HUES48 (cell line): ENCODE data around the gene AKT1S1.

Experiments used
- H3K27ac ChIP-seq: one replicate; pipeline ENCODE4 v1.7.0; 2013; ENCODE audit warnings: low read depth, low read length, inconsistent platforms
- H3K27me3 ChIP-seq: 2 replicates; pipeline ENCODE4 v1.6.1; 2013; ENCODE audit warnings: mild to moderate bottlenecking, low read length; ENCODE audit not compliant: control insufficient read depth, insufficient read depth
- H3K36me3 ChIP-seq: 2 replicates; pipeline ENCODE4 v1.6.1; 2013; ENCODE audit warnings: low read length; ENCODE audit not compliant: control insufficient read depth, insufficient read depth
- H3K4me1 ChIP-seq: 2 replicates; pipeline ENCODE4 v1.6.1; 2013; ENCODE audit warnings: mild to moderate bottlenecking, low read length; ENCODE audit not compliant: control insufficient read depth, insufficient read depth
- H3K4me3 ChIP-seq: 2 replicates; pipeline ENCODE4 v1.5.1; 2013; ENCODE audit warnings: mild to moderate bottlenecking, low read depth, low read length
- H3K9ac ChIP-seq: 2 replicates; pipeline ENCODE4 v1.6.1; 2013; ENCODE audit warnings: mild to moderate bottlenecking, low read depth, low read length, moderate library complexity
- H3K9me3 ChIP-seq: 2 replicates; pipeline ENCODE4 v1.6.1; 2013; ENCODE audit warnings: low read length; ENCODE audit not compliant: control insufficient read depth, insufficient read depth

AKT1S1 gene

DNA sequence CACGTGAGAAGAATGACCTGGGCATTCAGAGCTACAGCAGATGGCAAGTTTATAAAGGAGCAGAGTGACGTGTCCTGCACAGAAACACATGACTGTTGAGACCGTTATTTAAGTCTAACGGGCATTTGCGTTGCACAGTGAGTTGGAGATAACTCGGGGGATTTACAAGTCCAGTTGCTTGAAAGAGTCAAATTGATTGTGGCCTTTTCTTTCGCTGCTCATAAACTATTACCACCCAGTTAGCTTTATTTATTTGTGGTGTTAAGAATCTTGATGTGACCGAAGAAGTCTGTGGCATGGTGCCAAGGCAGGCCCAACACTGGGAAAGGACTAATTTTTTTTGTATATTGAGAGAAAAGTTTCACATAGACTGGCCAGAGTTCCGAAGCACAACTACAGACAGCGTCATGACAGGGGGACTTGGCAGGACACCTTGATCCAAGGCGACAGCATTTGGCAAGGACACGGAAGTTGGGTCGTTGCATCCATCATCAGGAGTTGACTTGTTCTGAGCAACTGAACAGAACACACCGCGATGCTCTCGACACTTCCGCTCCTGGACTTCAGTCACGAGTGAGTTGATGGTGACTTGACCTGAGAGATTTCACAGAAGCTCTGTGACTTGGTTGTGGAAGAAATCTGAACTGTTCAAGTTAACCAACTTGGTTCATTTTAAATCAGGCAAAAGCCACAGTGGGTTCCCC lies 38.1 kb downstream of the AKT1S1 start:
- no peaks in the 10 kb centered on the region for H3K4me1 ChIP-seq
- peaks cover 58% of the 10 kb centered on the region for H3K36me3 ChIP-seq
- no peak overlapping the region for H3K4me3 ChIP-seq

DNA sequence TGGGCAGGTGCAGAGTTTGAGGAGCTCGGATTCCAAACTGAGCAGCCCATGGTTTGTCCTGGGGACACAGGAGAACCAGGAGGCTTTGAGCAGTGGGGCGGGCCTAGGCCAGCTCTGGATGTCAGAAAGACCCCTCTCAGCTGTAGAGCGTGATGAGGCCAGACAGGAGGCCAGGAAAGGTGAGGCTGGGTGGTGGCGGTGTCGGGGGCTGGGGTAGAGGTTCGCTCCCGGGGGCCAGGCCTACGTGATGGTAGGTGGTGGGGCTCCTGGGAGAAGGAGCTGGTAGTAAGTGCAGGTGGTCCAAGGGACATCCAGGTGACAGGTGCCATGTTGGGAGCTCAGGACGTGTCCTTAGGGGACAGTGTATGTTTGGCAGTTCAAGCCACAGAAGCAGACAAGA lies 39.7 kb downstream of the AKT1S1 start:
- H3K9me3 ChIP-seq: no peaks in the 10 kb centered on the region
- no peaks in the 10 kb centered on the region for H3K27me3 ChIP-seq
- peaks cover 74% of the 10 kb centered on the region for H3K36me3 ChIP-seq
- no peaks in the 10 kb centered on the region for H3K4me1 ChIP-seq
- H3K27ac ChIP-seq: no peak overlapping the region
- no peak overlapping the region for H3K4me3 ChIP-seq
- H3K9ac ChIP-seq: no peak overlapping the region

More for the DNA sequence above, 38.1 kb downstream of the AKT1S1 start:
- Histone ChIP-seq H3K27me3 (no peaks in the 10 kb centered on the region), H3K9ac (no peak overlapping the region), H3K27ac (no peak overlapping the region), H3K9me3 (no peaks in the 10 kb centered on the region)

DNA sequence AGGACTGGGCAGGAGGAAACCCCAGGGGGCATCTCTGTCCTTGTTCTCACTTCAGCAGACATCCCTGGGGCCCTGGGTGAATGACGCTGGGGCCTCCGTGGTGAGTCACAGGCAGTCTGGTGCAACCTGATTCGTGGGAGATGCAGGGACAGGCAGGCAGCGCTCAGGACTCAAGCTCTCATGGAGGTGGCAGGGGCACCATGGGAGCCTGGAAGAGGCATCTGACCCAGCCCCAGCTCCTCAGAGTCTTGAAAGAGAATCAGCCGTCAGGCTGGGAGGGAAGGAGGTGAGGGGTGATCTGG lies 40.2 kb downstream of the AKT1S1 start:
- Histone ChIP-seq H3K9ac (no peak overlapping the region), H3K27ac (no peak overlapping the region), H3K27me3 (no peaks in the 10 kb centered on the region), H3K36me3 (peaks cover 79% of the 10 kb centered on the region), H3K9me3 (no peaks in the 10 kb centered on the region), H3K4me3 (no peak overlapping the region), H3K4me1 (no peaks in the 10 kb centered on the region)

DNA sequence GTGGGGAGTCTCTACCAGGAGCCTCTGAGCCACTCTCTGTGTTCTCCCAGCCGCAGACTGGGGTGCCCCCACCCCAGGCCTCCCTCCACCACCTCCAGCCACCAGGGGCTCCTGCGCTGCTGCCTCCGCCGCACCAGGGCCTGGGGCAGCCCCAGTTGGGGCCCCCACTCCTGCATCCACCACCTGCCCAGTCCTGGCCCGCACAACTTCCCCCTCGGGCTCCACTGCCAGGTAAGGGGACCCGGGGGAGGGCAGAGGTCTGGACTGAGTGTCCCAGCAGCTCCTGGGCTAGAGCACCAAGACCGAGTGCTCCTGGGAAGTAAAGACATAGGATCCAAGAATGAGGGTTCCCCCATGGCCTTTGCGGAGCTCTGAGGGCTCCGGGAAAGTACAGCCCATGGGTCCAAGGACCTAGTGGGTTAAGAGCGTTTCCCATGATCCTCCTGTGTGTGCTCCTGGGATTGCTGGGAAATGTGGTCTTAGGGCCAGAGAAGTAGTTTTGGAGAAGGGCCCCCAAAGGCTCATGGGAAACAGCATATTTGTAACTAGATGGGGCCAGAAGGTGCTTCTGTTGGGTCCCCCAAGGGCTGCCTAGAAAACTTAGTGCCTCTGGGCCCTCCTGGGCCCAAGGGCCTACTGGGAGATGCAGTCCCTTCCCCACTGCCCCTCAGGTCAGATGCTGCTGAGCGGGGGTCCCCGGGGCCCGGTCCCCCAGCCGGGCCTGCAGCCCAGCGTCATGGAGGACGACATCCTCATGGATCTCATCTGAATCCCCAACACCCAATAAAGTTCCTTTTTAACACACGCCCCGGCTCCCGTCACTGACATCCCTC lies 40.8 kb downstream of the AKT1S1 start:
- Histone ChIP-seq H3K4me3 (no peak overlapping the region), H3K9me3 (no peaks in the 10 kb centered on the region), H3K36me3 (peaks cover 84% of the 10 kb centered on the region), H3K9ac (no peak overlapping the region), H3K27ac (no peak overlapping the region), H3K4me1 (no peaks in the 10 kb centered on the region), H3K27me3 (no peaks in the 10 kb centered on the region)

DNA sequence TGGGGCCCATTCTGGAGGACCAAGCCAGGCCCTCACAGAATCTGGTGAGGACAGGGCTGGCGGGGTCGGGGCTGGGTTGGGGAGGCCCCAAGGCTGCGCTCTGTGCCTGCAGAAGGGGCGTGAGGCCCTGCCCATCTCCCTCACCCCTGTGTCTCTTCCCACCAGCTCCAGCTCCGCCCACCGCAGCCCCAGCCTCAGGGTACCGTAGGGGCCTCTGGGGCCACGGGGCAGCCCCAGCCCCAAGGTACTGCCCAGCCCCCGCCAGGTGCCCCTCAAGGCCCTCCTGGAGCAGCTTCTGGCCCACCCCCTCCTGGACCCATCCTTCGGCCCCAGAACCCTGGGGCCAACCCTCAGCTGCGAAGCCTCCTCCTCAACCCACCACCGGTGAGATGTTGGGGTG lies 41.6 kb downstream of the AKT1S1 start:
- Histone ChIP-seq H3K36me3 (peaks cover 92% of the 10 kb centered on the region), H3K4me3 (no peak overlapping the region), H3K9ac (no peak overlapping the region), H3K27ac (no peak overlapping the region), H3K4me1 (no peaks in the 10 kb centered on the region), H3K9me3 (no peaks in the 10 kb centered on the region), H3K27me3 (no peaks in the 10 kb centered on the region)

DNA sequence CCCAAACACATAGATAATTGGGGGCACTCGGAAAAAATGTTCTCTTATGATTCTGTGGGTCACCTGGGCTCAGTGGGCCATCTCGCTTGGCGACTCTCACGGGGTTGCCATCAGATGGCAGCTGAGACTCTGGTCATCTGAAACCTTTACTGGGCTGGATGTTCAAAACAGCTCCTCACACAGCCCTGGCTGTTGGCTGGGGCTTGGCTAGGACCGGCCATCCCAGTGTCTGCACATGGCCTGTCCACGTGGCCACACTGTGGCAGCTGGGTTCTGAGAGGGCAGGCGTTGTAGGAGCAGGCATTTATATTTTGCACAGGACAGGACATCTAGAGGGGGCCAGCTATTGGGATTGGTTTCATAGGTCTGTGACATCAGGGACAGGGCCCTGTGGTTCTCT lies 43.6 kb downstream of the AKT1S1 start:
- no peak overlapping the region for H3K9ac ChIP-seq
- no peak overlapping the region for H3K4me3 ChIP-seq
- H3K27ac ChIP-seq: no peak overlapping the region
- H3K4me1 ChIP-seq: no peaks in the 10 kb centered on the region
- H3K36me3 ChIP-seq: peaks cover 85% of the 10 kb centered on the region
- H3K27me3 ChIP-seq: no peaks in the 10 kb centered on the region
- H3K9me3 ChIP-seq: no peaks in the 10 kb centered on the region

DNA sequence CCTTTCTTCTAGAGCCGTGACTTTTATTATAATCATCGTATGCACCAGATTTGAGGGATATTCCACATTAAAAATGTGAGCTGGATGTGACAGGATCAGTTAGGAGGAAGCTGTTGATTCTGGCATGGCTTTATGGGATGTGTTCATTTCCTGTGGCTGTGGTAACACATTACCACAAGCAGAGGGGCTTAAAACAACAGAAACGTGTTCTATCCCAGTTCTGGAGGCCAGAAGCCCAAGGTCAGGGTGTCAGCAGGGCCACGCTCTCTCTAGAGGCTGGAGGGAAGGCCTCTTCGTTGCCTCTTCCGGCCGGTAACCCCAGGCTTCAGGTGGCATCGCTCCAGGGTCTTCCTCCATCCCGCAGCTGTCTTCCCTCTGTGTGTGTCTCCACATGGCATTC lies 44.6 kb downstream of the AKT1S1 start:
- Histone ChIP-seq H3K9ac (no peak overlapping the region), H3K9me3 (no peaks in the 10 kb centered on the region), H3K4me1 (no peaks in the 10 kb centered on the region), H3K4me3 (no peak overlapping the region), H3K36me3 (peaks cover 79% of the 10 kb centered on the region), H3K27ac (no peak overlapping the region), H3K27me3 (no peaks in the 10 kb centered on the region)

DNA sequence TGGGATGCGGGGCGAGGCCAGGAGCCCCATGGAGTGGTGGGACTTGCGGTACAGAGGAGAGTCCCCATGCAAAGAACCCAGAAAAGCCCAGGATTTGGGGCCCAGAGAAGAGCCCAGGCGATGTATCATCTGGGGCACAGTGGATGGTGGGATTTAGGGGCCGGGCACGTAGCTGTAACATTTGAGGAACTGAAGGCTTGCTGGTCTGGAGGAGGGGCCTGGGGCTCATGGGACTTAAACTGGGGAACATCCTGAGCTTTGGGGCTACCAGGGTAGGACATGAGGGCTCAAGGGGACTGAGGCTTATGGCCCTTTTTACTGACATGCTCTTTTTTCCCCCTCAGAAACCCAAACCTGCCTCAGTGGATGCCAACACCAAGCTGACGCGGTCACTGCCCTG lies 45.6 kb downstream of the AKT1S1 start:
- no peak overlapping the region for H3K9ac ChIP-seq
- H3K27me3 ChIP-seq: no peaks in the 10 kb centered on the region
- H3K4me3 ChIP-seq: no peak overlapping the region
- no peak overlapping the region for H3K27ac ChIP-seq
- no peaks in the 10 kb centered on the region for H3K4me1 ChIP-seq
- H3K36me3 ChIP-seq: peaks cover 75% of the 10 kb centered on the region
- no peaks in the 10 kb centered on the region for H3K9me3 ChIP-seq

DNA sequence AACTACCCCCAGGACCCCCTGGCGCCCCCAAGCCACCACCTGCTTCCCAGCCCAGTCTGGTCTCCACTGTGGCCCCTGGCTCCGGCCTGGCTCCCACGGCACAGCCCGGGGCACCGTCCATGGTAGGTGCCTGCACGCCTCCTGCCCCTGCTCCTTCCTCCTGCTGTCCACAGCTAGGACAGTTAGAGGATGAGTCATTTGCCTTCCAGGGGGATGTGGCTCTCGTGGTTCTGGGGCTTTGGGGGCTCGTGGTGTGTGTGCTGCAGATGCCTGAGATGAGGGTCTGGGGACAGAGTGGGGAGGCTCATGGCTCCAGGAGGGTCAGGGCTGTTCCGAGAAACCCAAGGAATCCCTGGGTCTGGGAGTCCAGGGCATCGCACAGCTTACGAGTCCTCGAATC lies 46.4 kb downstream of the AKT1S1 start:
- Histone ChIP-seq H3K4me3 (no peak overlapping the region), H3K27ac (no peak overlapping the region), H3K4me1 (no peaks in the 10 kb centered on the region), H3K36me3 (peaks cover 67% of the 10 kb centered on the region), H3K9ac (no peak overlapping the region), H3K9me3 (no peaks in the 10 kb centered on the region), H3K27me3 (no peaks in the 10 kb centered on the region)

DNA sequence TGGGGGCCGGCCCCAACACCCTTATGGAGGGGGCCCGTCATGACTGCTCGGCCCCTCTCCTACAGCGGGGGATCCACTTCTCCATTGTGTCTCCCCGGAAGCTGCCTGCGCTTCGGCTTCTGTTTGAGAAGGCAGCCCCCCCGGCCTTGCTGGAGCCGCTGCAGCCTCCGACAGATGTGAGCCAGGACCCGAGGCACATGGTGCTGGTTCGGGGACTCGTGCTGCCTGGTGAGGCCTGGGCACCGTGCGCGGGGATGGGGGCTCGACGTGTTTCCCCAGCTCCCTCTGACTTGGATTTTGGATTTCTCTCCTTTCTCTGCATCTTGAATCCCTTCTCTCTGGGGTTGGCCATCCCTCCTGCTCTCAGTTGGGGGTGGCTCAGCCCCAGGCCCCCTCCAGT lies 47.4 kb downstream of the AKT1S1 start:
- H3K27me3 ChIP-seq: no peaks in the 10 kb centered on the region
- H3K27ac ChIP-seq: no peak overlapping the region
- no peak overlapping the region for H3K4me3 ChIP-seq
- no peaks in the 10 kb centered on the region for H3K9me3 ChIP-seq
- H3K4me1 ChIP-seq: no peaks in the 10 kb centered on the region
- peaks cover 63% of the 10 kb centered on the region for H3K36me3 ChIP-seq
- H3K9ac ChIP-seq: no peak overlapping the region

DNA sequence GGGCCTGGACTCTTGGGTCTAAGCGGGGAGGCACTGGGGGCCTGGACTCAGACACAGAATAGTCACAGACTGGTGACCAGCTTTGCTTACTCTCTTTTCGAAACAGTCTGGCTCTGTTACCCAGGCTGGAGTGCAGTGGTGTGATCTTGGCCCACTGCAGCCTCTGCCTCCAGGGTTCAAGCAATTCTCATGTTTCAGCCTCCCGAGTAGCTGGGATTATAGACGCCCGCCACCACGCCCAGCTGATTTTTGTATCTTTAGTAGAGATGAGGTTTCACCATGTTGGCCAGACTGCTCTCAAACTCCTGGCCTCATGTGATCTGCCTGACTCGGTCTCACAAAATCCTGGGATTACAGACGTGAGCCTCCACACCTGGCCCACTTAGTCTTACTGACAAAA lies 48.0 kb downstream of the AKT1S1 start:
- no peaks in the 10 kb centered on the region for H3K9me3 ChIP-seq
- H3K4me1 ChIP-seq: no peaks in the 10 kb centered on the region
- no peak overlapping the region for H3K27ac ChIP-seq
- no peaks in the 10 kb centered on the region for H3K27me3 ChIP-seq
- H3K9ac ChIP-seq: no peak overlapping the region
- peaks cover 60% of the 10 kb centered on the region for H3K36me3 ChIP-seq
- H3K4me3 ChIP-seq: no peak overlapping the region
